Measurements from ENCODE around the gene ADORA2A.
"Not testable (repeated sequence)": the region's sequence is repeated elsewhere in the genome, so short reads cannot be mapped to it uniquely, and the experiment has no call there.

Gene ADORA2A

GRCh38 chr22:24455751-24456426 lies 28.5 kb downstream of the ADORA2A start:
- no peak for DNase-seq

- DNase-seq: no peak
These were observed 30.6 kb downstream of the ADORA2A start for GRCh38 chr22:24457894-24458420.

GRCh38 chr22:24459911-24460310 lies 32.5 kb downstream of the ADORA2A start:
- no peak for DNase-seq

- peak; percentile 65 for DNase-seq
These were observed 33.2 kb downstream of the ADORA2A start for GRCh38 chr22:24460418-24461089.

- DNase-seq: no peak
These were observed 35.8 kb downstream of the ADORA2A start for GRCh38 chr22:24463071-24463760.

GRCh38 chr22:24465566-24465965 lies 38.2 kb downstream of the ADORA2A start:
- DNase-seq: no peak

- no peak for DNase-seq
These were observed 38.6 kb downstream of the ADORA2A start for GRCh38 chr22:24465975-24466374.

GRCh38 chr22:24466716-24467328 lies 39.4 kb downstream of the ADORA2A start:
- DNase-seq: no peak

- DNase-seq: no peak
These were observed 39.9 kb downstream of the ADORA2A start for GRCh38 chr22:24467340-24467739.

- no peak for DNase-seq
These were observed 44.2 kb downstream of the ADORA2A start for GRCh38 chr22:24471570-24471969.

GRCh38 chr22:24473284-24473683 lies 45.9 kb downstream of the ADORA2A start:
- no peak for DNase-seq

GRCh38 chr22:24474221-24474620 lies 46.8 kb downstream of the ADORA2A start:
- no peak for DNase-seq

GRCh38 chr22:24474649-24475255 lies 47.4 kb downstream of the ADORA2A start:
- no peak for DNase-seq

GRCh38 chr22:24481641-24482040 lies 54.2 kb downstream of the ADORA2A start:
- no peak for DNase-seq

- DNase-seq: peak; percentile 36
These were observed 55.2 kb downstream of the ADORA2A start for GRCh38 chr22:24482575-24482974.

- no peak for DNase-seq
These were observed 55.6 kb downstream of the ADORA2A start for GRCh38 chr22:24482998-24483397.

- DNase-seq: no peak
These were observed 56.7 kb downstream of the ADORA2A start for GRCh38 chr22:24483976-24484545.

GRCh38 chr22:24485170-24485569 lies 57.8 kb downstream of the ADORA2A start:
- DNase-seq: no peak

GRCh38 chr22:24485608-24486007 lies 58.2 kb downstream of the ADORA2A start:
- DNase-seq: no peak

GRCh38 chr22:24486501-24486921 lies 59.1 kb downstream of the ADORA2A start:
- DNase-seq: peak; percentile 96

GRCh38 chr22:24489011-24489410 lies 61.6 kb downstream of the ADORA2A start:
- no peak for DNase-seq

- not testable (repeated sequence) for DNase-seq
These were observed 62.0 kb downstream of the ADORA2A start for GRCh38 chr22:24489434-24489833.

Measured in activated CD4-positive, alpha-beta T cell treated with anti-CD3 and anti-CD28 coated beads, Interleukin-10, Interleukin-2, amounts not matched to agents 100 ng/mL and 50 ng/mL, durations not matched to agents 16 hours and 8 hours (primary cell).